SU-DHL-6 (cell line): Measurements from ENCODE around the gene KRTAP10-4.

ENCODE experiments used
- CTCF ChIP-seq: fragments of 200-600 bp; sonication (generic); IDR thresholded peaks from one replicate; pipeline ENCODE4 v1.5.1; 2017; ENCODE audit warnings: antibody characterized with exemption, mild to moderate bottlenecking, low read length, moderate library complexity; ENCODE audit not compliant: insufficient read depth, poor library complexity, severe bottlenecking
- EZH2phosphoT487 ChIP-seq: fragments of 200-600 bp; sonication (generic), shearing (Covaris generic); conservative IDR thresholded peaks from 2 replicates; pipeline ENCODE4 v1.6.1; 2018; ENCODE audit warnings: mild to moderate bottlenecking, antibody characterized with exemption, low read length, moderate library complexity, mixed read lengths

DNA sequence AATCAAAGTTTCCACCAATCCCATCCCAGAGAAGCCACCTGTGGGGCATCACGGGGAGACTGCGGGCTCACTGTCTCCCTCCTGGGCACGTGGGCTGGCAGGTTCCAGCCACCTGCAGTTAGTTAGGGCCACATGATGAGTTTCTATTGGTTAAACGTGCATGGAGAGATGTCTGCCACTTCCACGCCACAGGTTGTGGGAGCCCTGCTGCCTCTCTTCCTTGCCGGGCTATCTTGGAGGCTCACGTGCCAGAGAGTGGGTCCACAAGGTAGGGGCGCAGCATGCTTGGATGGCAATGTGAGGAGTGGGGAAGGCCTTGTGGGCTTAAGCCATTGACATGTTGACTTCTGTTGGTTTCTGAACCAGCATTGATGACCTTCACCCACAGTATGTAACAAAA is 30.4 kb downstream of the KRTAP10-4 start:
- TF ChIP-seq CTCF (no peak), EZH2phosphoT487 (no peak)
